Activated CD4-positive, alpha-beta T cell treated with anti-CD3 and anti-CD28 coated beads, Interleukin-2, Interleukin-4, amounts not matched to agents 100 ng/mL and 50 ng/mL, durations not matched to agents 16 hours and 8 hours (primary cell): ENCODE measurements around the gene HMGXB4.

Experiments
- DNase-seq: peaks from one replicate; pipeline ENCODE4 v3.0.0-alpha.2; 2020; ENCODE audit warnings: low spot score

The HMGXB4 gene

DNA sequence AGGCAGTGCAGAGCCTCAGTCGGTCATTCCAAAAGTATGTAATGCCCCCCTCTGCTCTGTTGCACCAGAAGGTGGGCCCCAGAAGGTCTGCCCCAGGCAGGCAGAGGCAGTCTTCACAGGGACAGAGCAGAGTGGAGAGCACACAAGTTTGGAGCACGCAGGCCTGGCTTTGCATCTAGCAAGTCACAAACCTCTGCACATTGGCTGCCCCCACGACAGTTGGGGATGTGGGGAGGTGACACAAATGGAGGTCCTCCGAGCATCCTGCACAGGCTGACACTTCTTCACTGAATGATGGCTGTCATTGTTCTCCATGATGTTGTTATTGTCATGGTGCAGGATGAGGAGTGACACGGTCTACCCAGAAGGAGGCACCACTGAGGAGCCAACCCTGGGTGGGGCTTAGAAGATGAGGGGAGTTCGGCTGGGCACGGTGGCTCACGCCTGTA is 54.3 kb downstream of the HMGXB4 start:
- DNase-seq, result no peak

DNA sequence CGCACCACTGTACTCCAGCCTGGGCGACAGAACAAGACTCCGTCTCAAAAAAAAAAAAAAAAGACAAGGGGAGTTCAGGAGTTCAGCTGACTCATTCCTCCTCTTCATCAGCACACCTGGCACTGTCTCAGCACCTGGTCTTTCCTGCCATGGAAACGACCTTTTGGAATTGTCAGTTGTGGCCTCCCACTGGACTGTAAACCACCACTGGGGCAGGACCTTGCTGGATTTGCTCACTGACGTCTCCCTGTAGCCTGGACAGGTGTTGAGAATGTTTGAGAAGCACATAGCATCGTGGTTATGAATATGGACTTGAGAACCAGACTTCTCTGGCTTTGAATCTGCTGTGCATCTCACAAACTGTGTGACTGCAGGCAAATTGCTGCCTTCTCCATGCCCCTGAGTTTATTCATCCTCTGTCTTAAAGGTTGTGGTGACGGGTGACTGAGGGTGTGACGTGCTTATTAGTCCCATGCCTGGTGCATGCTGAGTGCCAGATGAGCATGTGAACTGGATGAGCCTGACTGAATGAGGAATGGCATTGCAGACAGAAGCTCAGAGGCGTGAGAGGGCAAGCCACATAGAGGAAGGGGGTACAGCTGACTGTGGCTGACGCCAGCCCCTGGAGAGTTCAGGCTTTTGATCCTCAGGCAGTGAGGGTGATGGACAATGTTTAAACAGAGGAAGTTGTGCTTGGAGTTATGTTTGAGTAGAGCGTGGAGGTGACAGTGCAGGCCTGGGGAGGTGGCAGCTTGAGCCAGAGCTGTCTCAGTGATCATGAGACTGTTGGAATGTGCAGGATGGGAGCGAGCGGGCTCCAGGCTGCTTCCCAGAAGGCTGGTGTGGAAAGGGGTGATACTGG is 55.1 kb downstream of the HMGXB4 start:
- no peak for DNase-seq

DNA sequence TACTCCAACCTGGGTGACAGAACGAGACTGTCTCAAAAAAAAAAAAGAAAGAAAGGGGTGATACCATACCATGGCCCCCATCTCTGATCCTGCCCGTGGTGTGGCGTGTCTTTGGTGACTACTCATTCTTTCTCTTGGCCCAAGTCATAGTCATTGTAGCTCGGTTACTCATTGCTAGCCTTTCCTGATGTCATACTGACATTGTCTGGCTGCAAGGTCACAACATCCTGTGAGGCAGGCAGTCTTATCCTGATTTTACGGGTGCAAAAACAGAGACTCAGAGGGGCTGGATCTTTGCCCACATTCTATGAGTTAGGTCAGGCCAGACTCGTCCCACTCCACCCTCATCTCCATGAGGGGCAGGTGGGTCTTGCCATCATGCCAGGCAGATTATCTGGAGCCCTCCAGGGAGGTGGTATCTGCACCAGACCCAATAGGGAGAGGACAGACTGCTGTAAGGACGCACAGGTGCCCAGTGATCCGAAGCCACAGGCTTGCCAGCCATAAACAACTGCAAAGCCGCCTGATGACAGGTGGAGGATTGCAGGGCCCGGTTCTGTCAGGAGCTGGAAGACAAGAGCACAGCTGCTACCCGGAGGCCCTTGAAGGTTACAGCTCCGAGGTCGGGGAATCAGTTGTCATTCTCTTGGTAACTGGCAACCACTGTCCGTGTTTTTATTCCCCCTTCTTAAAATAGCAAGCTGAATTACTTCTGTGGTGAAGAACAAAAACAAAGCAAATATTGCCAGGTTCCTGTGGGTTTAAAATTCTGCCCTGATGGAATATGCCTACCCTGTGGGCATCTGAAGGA is 56.2 kb downstream of the HMGXB4 start:
- peak; percentile 81 for DNase-seq

DNA sequence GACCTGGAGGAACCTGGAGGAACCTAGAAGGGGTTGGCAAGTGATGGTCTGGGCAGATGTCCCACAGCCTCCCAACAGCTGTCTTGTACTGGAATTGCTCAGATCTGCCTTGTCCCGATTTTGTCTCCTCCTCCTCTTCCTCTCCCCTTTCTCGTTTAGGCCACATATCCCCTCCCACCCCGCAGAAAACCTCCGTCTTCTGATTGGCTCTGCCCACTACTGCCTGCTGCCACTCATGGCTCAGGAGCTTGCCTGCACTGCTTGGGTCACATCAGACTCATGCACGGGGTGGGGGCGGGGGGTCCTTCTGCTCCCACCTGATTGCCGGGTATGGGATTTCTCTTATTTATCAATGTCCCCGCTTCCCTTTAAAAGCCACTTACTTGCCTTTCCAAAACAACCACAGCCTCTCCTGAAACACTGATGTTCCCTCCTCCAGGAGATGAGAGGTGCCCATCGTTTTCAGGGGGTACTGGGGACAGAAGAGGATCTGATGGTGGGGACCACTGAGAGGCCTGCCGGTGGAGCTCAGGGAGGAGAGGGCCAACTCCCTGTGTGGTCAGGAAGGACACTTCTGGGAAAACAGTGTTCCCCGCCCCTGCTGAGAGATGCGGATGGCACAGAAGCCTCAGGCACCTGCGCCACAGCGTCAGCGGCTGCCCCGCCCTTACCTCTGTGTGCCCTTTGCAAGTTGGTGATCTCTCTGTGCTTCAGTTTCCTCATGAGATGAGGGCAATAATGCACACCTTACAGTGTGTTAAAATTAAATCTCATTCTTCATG is 57.1 kb downstream of the HMGXB4 start:
- no peak for DNase-seq

DNA sequence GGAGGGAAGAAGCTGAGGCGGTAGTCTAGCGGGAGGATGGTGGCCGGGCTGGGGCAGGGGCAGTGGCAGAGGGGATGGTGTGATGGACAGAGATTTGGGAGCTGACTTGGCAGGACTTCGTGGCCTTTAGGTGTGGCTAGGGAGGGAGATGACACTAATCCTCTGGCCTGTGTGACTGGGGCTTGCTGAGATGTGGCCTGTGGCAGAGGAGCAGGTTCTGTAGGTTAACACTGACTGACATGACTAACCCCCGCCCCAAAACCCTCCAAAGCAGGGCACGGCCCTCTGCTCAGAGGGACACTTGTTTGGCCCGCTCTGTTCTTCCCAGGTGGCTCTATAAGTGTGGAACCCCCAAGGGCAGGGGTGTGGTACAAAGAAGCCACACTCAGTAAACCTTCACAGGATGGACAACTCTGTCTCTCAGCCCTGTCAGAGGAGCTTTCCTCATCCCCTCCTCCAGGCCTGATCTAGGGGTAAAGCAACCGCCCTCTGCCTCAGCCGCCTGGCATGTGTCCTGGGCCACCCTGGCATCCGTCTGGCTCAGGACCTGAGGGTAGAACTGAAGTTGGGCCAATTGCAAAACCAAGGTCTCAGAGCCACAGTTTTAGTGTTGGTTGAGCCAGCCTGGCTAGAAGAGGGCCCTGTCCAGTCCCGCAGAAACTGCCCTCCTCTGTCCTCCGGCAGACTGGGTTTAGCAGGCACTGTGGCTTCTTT is 58.0 kb downstream of the HMGXB4 start:
- DNase-seq, result no peak

DNA sequence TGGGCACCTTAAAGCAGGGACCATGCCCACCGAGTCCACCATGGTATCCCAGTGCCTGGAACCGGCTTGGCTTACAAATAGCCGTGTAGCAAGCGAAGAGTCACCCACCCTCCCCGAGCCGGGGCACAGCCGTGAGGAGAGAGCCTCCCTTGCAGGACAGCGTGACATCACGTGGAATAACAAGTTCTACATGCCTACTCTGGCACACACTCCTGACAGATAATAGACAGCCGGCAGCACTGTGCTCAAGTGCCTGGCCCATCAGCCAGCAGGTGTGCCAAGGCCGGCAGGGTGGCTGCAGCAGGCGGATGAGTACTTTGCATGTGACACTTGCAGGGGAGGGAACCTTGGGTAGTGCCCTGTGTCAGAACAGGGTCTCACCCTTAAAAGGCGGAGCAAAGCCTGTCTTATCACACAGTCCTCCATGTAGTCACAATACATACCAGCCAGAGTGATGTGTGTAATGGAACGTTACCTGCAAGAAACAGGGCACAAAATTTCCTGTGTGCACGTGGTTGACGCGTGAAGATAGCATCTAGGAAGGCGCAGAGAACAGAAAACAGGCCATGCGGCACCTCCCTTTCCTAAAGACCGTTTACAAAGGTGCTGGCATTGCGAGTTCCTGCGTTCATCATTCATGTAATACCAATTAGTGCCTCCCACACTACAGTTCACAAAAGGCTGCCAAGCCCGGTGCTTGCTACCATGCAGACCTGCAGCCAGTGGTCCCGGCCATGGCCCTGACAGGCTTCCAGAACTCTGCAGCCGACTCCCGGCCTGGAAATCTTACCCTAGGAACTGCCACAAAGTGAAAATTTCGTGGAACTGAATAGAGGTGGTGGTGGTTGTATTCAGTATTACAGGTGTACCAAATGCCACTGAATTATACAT is 58.8 kb downstream of the HMGXB4 start:
- no peak for DNase-seq

DNA sequence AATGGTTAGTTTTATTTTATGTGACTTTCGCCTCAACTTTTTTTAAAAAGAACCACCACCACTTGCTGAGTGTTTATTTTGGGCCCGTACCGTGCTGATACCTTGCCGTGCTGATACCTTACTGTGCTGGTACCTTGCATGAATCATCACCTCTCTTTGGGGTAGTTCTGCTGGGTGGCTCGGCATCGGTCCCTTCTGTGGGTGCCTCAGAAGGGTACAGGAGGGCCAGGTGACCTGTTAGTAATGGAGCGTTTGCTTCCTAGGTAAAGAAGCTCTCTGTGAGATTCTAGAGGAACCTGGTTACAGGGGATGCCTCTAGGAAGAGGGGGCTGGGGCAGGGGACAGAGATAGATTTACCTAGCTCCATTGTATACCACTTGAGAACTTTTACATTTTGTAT is 59.5 kb downstream of the HMGXB4 start:
- DNase-seq, result no peak

DNA sequence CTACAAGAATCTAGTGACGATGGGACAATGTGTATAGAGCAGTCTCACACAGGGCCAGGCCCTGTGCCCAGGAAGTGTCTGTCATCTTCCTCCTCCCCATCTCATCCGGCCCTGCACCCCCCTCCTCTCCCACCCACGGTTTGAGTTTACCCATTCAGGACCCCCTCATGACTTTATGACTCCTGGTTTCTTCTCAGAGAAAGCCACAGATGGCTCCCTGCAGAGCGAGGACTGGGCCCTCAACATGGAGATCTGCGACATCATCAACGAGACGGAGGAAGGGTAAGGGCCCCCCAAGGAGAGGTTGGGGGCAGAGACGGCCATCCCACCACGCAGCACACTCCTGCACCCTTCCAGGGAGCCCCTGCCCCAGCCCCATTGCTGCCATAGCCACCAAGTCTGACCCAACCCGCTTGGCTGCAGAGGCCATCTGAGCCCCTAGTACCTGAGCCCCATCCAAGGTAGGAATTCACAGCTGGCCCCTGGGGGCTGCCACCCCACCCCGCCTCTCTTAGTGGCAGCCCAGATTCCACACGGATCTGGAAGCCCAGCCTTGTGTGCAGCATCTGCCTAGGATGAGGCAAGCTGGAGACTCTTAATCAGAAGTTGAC is 60.5 kb downstream of the HMGXB4 start:
- DNase-seq, result no peak

DNA sequence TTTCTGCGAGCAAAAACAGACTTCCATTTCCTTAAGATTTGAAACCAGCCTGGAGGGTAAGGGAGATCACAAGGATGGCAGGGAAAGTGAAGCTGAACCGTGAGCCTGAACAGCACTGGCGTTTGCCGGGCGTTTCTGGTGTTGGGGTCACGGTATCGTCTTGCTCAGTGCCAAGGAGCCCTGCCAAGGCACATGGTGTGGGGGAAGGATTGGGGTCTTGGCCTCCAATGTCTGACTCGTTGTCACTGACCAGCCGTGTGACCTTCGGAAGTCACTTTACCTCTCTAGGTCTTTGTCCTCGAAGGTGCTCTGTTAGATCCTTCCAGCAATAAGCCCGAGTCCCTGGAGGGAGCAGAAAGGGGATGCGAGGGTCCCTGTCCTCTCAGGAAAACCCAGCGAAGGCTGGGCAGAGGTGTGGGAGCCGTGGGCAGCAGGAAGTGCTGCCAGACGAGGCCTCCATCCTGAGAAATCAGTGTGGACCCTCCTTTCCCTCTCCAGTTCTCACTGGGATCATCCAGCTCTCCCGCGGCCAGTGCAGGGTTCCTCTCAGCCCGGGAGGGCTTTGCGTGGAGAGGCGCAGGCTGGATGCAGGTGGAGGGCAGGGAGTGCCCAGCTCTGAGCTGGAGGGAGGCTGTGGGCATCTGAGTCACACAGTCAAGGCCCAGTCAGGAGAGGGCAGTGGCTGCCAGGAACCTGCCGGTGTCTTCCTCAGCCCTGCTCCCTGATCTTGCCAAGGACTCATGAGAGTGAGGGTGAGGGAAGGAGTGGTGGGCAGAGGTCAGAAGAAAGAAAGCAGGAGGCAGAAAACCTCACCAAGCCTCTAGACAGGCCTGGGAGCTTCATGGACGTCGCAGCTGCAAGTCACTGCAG is 61.3 kb downstream of the HMGXB4 start:
- DNase-seq, result no peak

DNA sequence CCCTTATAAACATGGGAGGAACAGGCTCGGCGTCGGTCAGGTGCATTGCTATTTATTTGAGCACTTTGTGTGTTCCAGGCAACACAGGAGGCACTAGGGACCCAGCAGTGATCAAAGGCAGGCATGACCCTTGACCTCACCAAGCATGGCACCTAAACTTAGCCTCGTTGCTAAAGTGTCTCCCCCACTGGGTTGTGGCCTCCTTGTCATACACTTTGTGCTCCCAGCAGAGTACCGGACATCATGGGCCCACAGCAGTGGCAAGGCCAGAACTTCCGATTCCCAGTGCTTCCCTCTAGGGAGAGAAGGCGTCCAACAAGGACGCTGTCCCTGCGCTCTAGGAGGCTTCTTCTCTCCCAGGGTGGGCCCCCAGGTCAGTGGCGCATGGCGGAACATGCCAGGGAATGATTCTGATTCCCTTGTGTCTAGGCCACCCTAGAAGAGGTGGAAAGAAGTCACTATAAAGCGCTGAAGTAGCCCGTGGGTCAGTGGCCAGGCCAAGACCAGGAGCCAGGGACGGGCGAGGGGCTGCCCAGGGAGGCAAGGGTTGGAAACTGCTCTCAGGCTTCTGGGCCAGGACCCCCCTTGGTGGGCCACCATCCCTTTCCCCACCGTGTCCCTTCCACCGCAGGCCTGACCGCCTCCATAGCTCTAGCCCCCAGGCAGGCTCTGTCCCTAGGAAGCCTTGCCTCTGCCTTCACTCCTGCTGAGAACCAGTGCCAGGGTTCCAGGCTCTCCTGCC is 62.1 kb downstream of the HMGXB4 start:
- DNase-seq, result no peak

DNA sequence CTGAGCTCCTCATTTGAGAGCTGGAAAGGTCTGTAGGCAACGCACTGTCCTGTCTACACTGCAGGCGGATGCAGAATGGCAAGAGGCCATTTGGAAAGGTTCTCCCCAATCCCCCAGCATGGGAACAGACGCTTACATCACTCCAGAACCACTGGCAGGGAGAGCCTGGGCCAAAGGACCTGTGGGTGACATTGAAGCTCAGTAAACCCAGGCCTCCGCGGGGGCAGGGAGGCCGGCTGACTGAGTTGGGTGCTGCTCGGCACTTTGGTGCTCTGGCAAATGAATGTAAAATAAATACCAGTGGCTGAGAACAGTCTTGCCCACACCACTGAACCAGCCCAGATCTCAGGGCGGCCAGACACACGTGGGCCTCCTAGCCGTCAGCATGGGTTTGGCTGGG is 64.8 kb downstream of the HMGXB4 start:
- DNase-seq, result no peak

DNA sequence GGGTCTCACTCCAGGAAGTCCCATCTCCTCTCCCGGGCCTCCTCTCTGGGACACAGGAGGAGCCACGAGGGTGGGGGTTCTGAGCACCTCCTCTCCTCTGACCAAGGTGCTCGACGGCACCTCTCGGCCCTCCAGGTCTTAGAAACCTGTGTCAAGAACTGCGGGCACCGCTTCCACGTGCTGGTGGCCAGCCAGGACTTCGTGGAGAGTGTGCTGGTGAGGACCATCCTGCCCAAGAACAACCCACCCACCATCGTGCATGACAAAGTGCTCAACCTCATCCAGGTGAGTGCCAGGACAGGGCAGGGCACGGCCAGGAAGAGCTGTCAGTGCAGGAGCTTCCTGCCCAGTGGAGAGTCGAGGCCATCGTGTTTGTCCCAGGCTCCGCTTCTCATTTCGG is 65.6 kb downstream of the HMGXB4 start:
- no peak for DNase-seq

DNA sequence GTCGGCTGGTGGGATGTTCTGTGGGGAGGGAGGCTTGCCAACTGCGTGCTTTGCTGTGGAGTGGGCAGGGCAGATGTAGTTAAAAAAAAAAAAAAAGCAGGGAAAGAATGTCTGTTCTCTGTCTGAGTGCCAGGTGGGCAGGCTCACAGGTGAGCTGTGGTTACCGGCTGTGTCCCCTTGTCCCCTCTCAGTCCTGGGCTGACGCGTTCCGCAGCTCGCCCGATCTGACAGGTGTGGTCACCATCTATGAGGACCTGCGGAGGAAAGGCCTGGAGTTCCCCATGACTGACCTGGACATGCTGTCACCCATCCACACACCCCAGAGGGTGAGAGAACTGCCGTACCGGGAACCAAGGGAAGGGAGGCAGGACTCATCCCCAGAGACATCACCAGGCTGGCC is 66.0 kb downstream of the HMGXB4 start:
- DNase-seq, result no peak

DNA sequence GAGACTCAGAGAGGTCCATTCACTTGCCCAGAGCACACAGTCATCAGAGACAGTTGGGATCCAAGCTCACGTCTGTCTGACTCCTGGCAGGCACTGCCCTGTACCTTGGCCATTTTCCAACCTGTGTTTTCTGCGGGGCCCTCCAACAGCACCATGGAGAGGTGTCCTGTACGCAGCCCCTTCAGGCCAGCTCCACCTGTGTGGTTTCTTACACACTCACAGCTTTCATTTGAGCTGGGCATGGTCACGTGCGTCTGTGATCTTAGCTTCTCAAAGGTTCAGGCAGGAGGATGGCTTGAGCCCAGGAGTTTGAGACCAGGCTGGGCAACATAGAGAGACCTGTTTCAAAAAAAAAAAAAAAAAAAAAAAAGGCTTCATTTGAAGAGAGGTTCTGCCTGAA is 66.8 kb downstream of the HMGXB4 start:
- DNase-seq, result no peak

DNA sequence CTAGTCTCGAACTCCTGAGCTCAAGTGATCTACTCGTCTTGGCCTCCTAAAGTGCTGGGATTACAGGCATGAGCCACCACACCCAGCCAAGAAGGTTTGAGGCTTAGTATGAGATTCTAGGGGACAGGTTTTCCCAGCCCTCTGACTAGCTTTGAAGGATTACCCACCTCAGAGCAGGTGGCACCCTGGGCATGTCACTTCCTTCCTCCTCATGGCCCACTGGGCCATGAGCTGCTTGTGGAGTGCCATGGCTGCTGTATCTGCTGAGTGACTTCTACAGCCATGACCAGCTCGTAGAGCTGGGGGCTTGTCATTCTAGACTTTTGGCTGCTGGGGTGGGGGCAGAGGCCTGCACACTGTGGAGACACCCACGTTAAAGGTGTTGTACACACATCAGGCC is 67.5 kb downstream of the HMGXB4 start:
- no peak for DNase-seq

DNA sequence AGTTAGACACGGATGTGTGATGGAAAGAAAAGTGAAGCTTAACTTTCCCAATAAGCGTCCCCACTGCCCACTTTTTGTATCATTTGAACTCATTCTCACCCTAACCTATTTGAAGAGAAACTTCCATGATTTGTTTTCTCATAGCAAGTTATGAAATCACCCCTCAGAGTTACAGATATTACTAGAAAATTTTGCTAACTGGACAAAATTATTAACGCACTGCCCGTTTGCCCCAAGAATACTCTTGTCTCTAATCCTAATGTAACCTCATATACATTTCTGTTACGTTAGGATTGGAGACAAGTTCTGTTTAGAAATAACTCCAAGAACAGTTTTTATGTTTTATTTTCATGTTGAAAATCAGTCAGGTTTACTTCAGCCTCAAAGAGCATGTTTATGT is 67.9 kb downstream of the HMGXB4 start:
- DNase-seq, result no peak

DNA sequence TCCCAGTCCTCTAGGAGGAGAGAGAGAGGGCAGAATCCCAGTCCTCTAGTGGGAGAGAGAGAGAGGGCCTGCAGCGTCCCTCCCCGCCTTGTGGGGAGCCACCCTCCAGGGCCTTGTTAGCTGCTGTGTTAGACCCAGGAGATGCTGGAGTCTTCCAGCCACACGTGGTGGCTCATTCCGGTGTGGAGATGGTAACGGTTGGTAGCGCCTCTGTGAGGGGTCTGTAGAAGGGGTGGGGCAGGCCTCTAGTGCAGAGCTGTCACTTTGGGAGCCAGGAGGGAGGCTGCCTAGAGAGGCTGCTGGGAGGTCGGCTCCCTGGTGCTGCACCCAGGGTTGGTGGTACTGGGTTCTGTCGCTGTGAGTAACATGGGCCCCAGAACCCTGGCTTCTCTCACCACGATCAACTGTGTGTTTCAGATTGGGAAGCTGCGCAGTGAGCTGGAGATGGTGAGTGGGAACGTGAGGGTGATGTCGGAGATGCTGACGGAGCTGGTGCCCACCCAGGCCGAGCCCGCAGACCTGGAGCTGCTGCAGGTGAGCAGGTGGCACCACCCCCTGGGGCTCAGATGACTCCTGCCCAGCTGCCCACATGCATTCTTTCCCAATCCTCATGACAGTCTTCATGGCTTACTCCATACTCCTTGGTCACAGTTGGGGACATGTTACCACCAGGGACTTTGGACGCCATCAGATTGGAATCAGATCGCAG is 69.7 kb downstream of the HMGXB4 start:
- no peak for DNase-seq
